ENCODE data around the gene FGF12.

- no peak for TF ChIP-seq EZH2 (IDR thresholded peaks at IDR 0.05; ENCODE audit: insufficient read depth, poor library complexity, severe bottlenecking)
- TF ChIP-seq EZH2phosphoT487 (IDR thresholded peaks at IDR 0.05; ENCODE audit: insufficient read depth, low read depth): no peak
Observed at GRCh38 chr3:192284443-192285072, 442.8 kb downstream of the FGF12 start.
